SJCRH30 (cell line): ENCODE data around the gene CDC42BPA. TPM values are rescaled to one million over a fixed set of nuclear protein-coding genes. Genes with fewer than 3 reads are reported as not detected.

Experiments used
- DNase-seq, 2 experiments: peaks; one replicate each; pipeline ENCODE4 v3.0.0-alpha.2; 2015 to 2020
- H3K27ac ChIP-seq: fragments of 250-450 bp; sonication (Bioruptor Pico); 2 replicates; pipeline ENCODE4 v1.5.1; 2020; ENCODE audit warnings: mild to moderate bottlenecking, moderate library complexity
- H3K27me3 ChIP-seq: fragments of 250-450 bp; sonication (Bioruptor Pico); 2 replicates; pipeline ENCODE4 v1.5.1; 2020; ENCODE audit warnings: mild to moderate bottlenecking, moderate library complexity
- H3K36me3 ChIP-seq: fragments of 250-450 bp; sonication (Bioruptor Pico); 2 replicates; pipeline ENCODE4 v1.5.1; 2020; ENCODE audit warnings: mild to moderate bottlenecking, moderate library complexity
- H3K4me1 ChIP-seq: fragments of 250-450 bp; sonication (Bioruptor Pico); 2 replicates; pipeline ENCODE4 v1.5.1; 2020; ENCODE audit warnings: mild to moderate bottlenecking, moderate library complexity
- H3K4me3 ChIP-seq: fragments of 250-450 bp; sonication (Bioruptor Pico); 2 replicates; pipeline ENCODE4 v1.5.1; 2020; ENCODE audit warnings: mild to moderate bottlenecking, moderate library complexity
- H3K9me3 ChIP-seq: fragments of 250-450 bp; sonication (Bioruptor Pico); replicated peaks from 2 replicates; pipeline ENCODE4 v1.5.1; 2020; ENCODE audit warnings: mild to moderate bottlenecking, moderate library complexity
- total RNA-seq: library from RNA; depleted of rRNA; stranded (reverse); fragments of >200 nt; shearing (Covaris generic); gene quantifications from 2 replicates; pipeline ENCODE4 v1.2.3, GENCODE V29; 2014

Gene CDC42BPA
- total RNA-seq, 1 experiment from 2014 or later = 57.1 TPM

- no peak overlapping the region for H3K27ac ChIP-seq
- H3K9me3 ChIP-seq = no peaks in the 10 kb centered on the region
- no peak for DNase-seq
- H3K36me3 ChIP-seq = peaks cover 45% of the 10 kb centered on the region
- H3K4me3 ChIP-seq = no peak overlapping the region
- no peaks in the 10 kb centered on the region for H3K27me3 ChIP-seq
- H3K4me1 ChIP-seq = no peaks in the 10 kb centered on the region
Measured at GRCh38 chr1:227094249-227094966, 223.9 kb downstream of the CDC42BPA start.

GRCh38 chr1:227093309-227093708 is 225.0 kb downstream of the CDC42BPA start:
- no peaks in the 10 kb centered on the region for H3K4me1 ChIP-seq
- H3K27ac ChIP-seq = no peak overlapping the region
- no peaks in the 10 kb centered on the region for H3K27me3 ChIP-seq
- H3K9me3 ChIP-seq = no peaks in the 10 kb centered on the region
- DNase-seq = no peak
- H3K4me3 ChIP-seq = no peak overlapping the region
- peaks cover 46% of the 10 kb centered on the region for H3K36me3 ChIP-seq

- H3K9me3 ChIP-seq = no peaks in the 10 kb centered on the region
- H3K4me1 ChIP-seq = no peaks in the 10 kb centered on the region
- H3K36me3 ChIP-seq = peaks cover 58% of the 10 kb centered on the region
- H3K27me3 ChIP-seq = no peaks in the 10 kb centered on the region
- H3K27ac ChIP-seq = no peak overlapping the region
- H3K4me3 ChIP-seq = no peak overlapping the region
- no peak for DNase-seq
Measured at GRCh38 chr1:227092069-227092468, 226.2 kb downstream of the CDC42BPA start.

- Histone ChIP-seq H3K27ac (no peak overlapping the region), H3K27me3 (no peaks in the 10 kb centered on the region), H3K36me3 (peaks cover 77% of the 10 kb centered on the region), H3K4me3 (no peak overlapping the region), H3K9me3 (peaks cover 9% of the 10 kb centered on the region), H3K4me1 (no peaks in the 10 kb centered on the region)
- DNase-seq = no peak
Measured at GRCh38 chr1:227086636-227087035, 231.7 kb downstream of the CDC42BPA start.

- no peak for DNase-seq
- no peak overlapping the region for H3K4me3 ChIP-seq
- H3K36me3 ChIP-seq = peaks cover 60% of the 10 kb centered on the region
- peaks cover 9% of the 10 kb centered on the region for H3K9me3 ChIP-seq
- H3K27me3 ChIP-seq = no peaks in the 10 kb centered on the region
- H3K4me1 ChIP-seq = no peaks in the 10 kb centered on the region
- no peak overlapping the region for H3K27ac ChIP-seq
Measured at GRCh38 chr1:227082999-227083746, 235.1 kb downstream of the CDC42BPA start.

- no peak for DNase-seq
- H3K4me1 ChIP-seq = no peaks in the 10 kb centered on the region
- H3K4me3 ChIP-seq = no peak overlapping the region
- H3K27ac ChIP-seq = no peak overlapping the region
- no peaks in the 10 kb centered on the region; the same call in 1 of the 2 replicates for H3K9me3 ChIP-seq
- peaks cover 33% of the 10 kb centered on the region for H3K36me3 ChIP-seq
- H3K27me3 ChIP-seq = no peaks in the 10 kb centered on the region
Measured at GRCh38 chr1:227077783-227078182, 240.5 kb downstream of the CDC42BPA start.

- H3K4me3 ChIP-seq = no peak overlapping the region
- DNase-seq = no peak
- H3K4me1 ChIP-seq = no peaks in the 10 kb centered on the region
- H3K27ac ChIP-seq = no peak overlapping the region
- H3K36me3 ChIP-seq = peaks cover 45% of the 10 kb centered on the region
- no peaks in the 10 kb centered on the region for H3K27me3 ChIP-seq
- H3K9me3 ChIP-seq = no peaks in the 10 kb centered on the region
Measured at GRCh38 chr1:227073786-227074185, 244.5 kb downstream of the CDC42BPA start.

GRCh38 chr1:227072991-227073390 is 245.3 kb downstream of the CDC42BPA start:
- Histone ChIP-seq H3K4me1 (no peaks in the 10 kb centered on the region), H3K27me3 (no peaks in the 10 kb centered on the region), H3K36me3 (peaks cover 38% of the 10 kb centered on the region), H3K4me3 (no peak overlapping the region), H3K9me3 (no peaks in the 10 kb centered on the region), H3K27ac (no peak overlapping the region)
- DNase-seq = no peak

GRCh38 chr1:227071895-227072587 is 246.3 kb downstream of the CDC42BPA start:
- no peak for DNase-seq
- Histone ChIP-seq H3K4me3 (no peak overlapping the region), H3K4me1 (no peaks in the 10 kb centered on the region), H3K36me3 (peaks cover 38% of the 10 kb centered on the region), H3K9me3 (no peaks in the 10 kb centered on the region), H3K27me3 (no peaks in the 10 kb centered on the region), H3K27ac (no peak overlapping the region)

- H3K4me3 ChIP-seq = no peak overlapping the region
- H3K36me3 ChIP-seq = peaks cover 37% of the 10 kb centered on the region
- H3K27me3 ChIP-seq = no peaks in the 10 kb centered on the region
- no peak for DNase-seq
- H3K4me1 ChIP-seq = no peaks in the 10 kb centered on the region
- H3K9me3 ChIP-seq = no peaks in the 10 kb centered on the region
- H3K27ac ChIP-seq = no peak overlapping the region
Measured at GRCh38 chr1:227070638-227071285, 247.5 kb downstream of the CDC42BPA start.

GRCh38 chr1:227069490-227069889 is 248.8 kb downstream of the CDC42BPA start:
- H3K36me3 ChIP-seq = peaks cover 30% of the 10 kb centered on the region
- no peaks in the 10 kb centered on the region for H3K27me3 ChIP-seq
- no peaks in the 10 kb centered on the region for H3K9me3 ChIP-seq
- H3K4me3 ChIP-seq = no peak overlapping the region
- DNase-seq = no peak
- no peak overlapping the region for H3K27ac ChIP-seq
- H3K4me1 ChIP-seq = no peaks in the 10 kb centered on the region

GRCh38 chr1:227068883-227069282 is 249.4 kb downstream of the CDC42BPA start:
- no peak for DNase-seq
- Histone ChIP-seq H3K4me1 (no peaks in the 10 kb centered on the region), H3K36me3 (peaks cover 28% of the 10 kb centered on the region)

GRCh38 chr1:227066999-227067398 is 251.3 kb downstream of the CDC42BPA start:
- H3K27ac ChIP-seq = no peak overlapping the region
- no peak overlapping the region for H3K4me3 ChIP-seq
- DNase-seq = no peak

More at GRCh38 chr1:227068883-227069282, 249.4 kb downstream of the CDC42BPA start:
- H3K9me3 ChIP-seq = no peaks in the 10 kb centered on the region
- no peaks in the 10 kb centered on the region for H3K27me3 ChIP-seq
- no peak overlapping the region for H3K27ac ChIP-seq
- H3K4me3 ChIP-seq = no peak overlapping the region

GRCh38 chr1:227065311-227065710 is 253.0 kb downstream of the CDC42BPA start:
- H3K36me3 ChIP-seq = peaks cover 16% of the 10 kb centered on the region
- H3K27me3 ChIP-seq = no peaks in the 10 kb centered on the region
- H3K4me1 ChIP-seq = no peaks in the 10 kb centered on the region
- H3K27ac ChIP-seq = no peak overlapping the region
- no peak overlapping the region for H3K4me3 ChIP-seq
- H3K9me3 ChIP-seq = no peaks in the 10 kb centered on the region
- DNase-seq = no peak

More at GRCh38 chr1:227066999-227067398, 251.3 kb downstream of the CDC42BPA start:
- Histone ChIP-seq H3K4me1 (no peaks in the 10 kb centered on the region), H3K9me3 (no peaks in the 10 kb centered on the region), H3K27me3 (no peaks in the 10 kb centered on the region), H3K36me3 (peaks cover 22% of the 10 kb centered on the region)
